H1 (cell line): ENCODE data around the gene TBC1D25. TPM values are rescaled to one million over a fixed set of nuclear protein-coding genes. Genes with fewer than 3 reads are reported as not detected.

Source experiments
- CTCF ChIA-PET: fragments of 300-600 bp; sonication (Branson Sonifier 250); formaldehyde crosslinking; loops from one replicate; lab custom pipeline; 2021; ENCODE audit not compliant: partially characterized antibody; lab: Charles Lee
- POLR2A ChIA-PET: fragments of 300-600 bp; sonication (Branson Sonifier 250); formaldehyde crosslinking; loops from one replicate; lab custom pipeline; 2021; ENCODE audit warnings: inconsistent platforms; ENCODE audit not compliant: partially characterized antibody; lab: Charles Lee
- DNase-seq, 2 experiments: peaks; one replicate each; pipeline versions ENCODE4 v3.0.0 to v3.0.0-alpha.2; 2010 to 2022; ENCODE audit warnings: low spot score in 2 of 2, low read depth in 1 of 2, mixed read lengths in 1 of 2
- FAIRE-seq: peaks from 2 replicates; lab custom pipeline; 2011; peaks lifted over from hg19 to GRCh38; lab: Jason Lieb, UNC
- H2AFZ ChIP-seq: 2 replicates; pipeline ENCODE4 v1.8.1; 2012; ENCODE audit warnings: low read length, inconsistent platforms
- H2AK5ac ChIP-seq: 2 replicates; pipeline ENCODE4 v1.6.1; 2013; ENCODE audit warnings: low read depth, low read length
- H2BK120ac ChIP-seq: replicated peaks from 2 replicates; pipeline ENCODE3; 2013; ENCODE audit warnings: low read depth, low read length, inconsistent platforms
- H2BK12ac ChIP-seq: 2 replicates; pipeline ENCODE4 v1.6.1; 2013; ENCODE audit warnings: low read depth, low read length
- H2BK15ac ChIP-seq: 2 replicates; pipeline ENCODE4 v1.6.1; 2013; ENCODE audit warnings: low read length
- H2BK20ac ChIP-seq: 2 replicates; pipeline ENCODE4 v1.6.1; 2013; ENCODE audit warnings: low read length
- H2BK5ac ChIP-seq: 2 replicates; pipeline ENCODE4 v1.6.1; 2013; ENCODE audit warnings: low read depth, low read length
- H3K14ac ChIP-seq: 2 replicates; pipeline ENCODE4 v1.6.1; 2013; ENCODE audit warnings: inconsistent platforms; ENCODE audit not compliant: insufficient read length
- H3K18ac ChIP-seq: 2 replicates; pipeline ENCODE4 v1.6.1; 2013; ENCODE audit warnings: low read length; ENCODE audit errors: extremely low read depth
- H3K23ac ChIP-seq: 2 replicates; pipeline ENCODE4 v1.6.1; 2013; ENCODE audit warnings: inconsistent platforms; ENCODE audit not compliant: insufficient read length
- H3K23me2 ChIP-seq: 2 replicates; pipeline ENCODE4 v1.6.1; 2013; ENCODE audit warnings: low read depth, low read length
- H3K27ac ChIP-seq: 2 replicates; pipeline ENCODE4 v1.6.1; 2011; ENCODE audit warnings: low read depth, low read length, inconsistent platforms
- H3K27me3 ChIP-seq, 4 experiments: replicated peaks in 1 of 4; 1 replicate in 1 of 4; 2 replicates in 3 of 4; pipeline versions ENCODE4 v1.6.1 to v1.8.1; 2011 to 2013; ENCODE audit warnings: low read length in 3 of 4, mild to moderate bottlenecking in 3 of 4, inconsistent platforms in 2 of 4, mixed read lengths in 2 of 4, moderate library complexity in 1 of 4; ENCODE audit not compliant: control insufficient read depth in 3 of 4, insufficient read depth in 3 of 4; ENCODE audit errors: extremely low read depth in 1 of 4
- H3K36me3 ChIP-seq, 4 experiments: 2 replicates each; pipeline versions ENCODE4 v1.6.1 to v1.8.1; 2011 to 2013; ENCODE audit warnings: mild to moderate bottlenecking in 4 of 4, low read length in 3 of 4, moderate library complexity in 2 of 4, control low read depth in 1 of 4, inconsistent platforms in 1 of 4; ENCODE audit not compliant: insufficient read depth in 4 of 4, control insufficient read depth in 2 of 4
- H3K4ac ChIP-seq: replicated peaks from 2 replicates; pipeline ENCODE3; 2013; ENCODE audit warnings: low read length, low read depth, mixed read lengths, inconsistent platforms; ENCODE audit not compliant: insufficient read length
- H3K4me1 ChIP-seq, 4 experiments: replicated peaks in 1 of 4; 1 replicate in 1 of 4; 2 replicates in 3 of 4; pipeline versions ENCODE4 v1.6.1 to v1.8.1; 2011 to 2013; ENCODE audit warnings: low read length in 3 of 4, inconsistent platforms in 2 of 4, mixed read lengths in 1 of 4; ENCODE audit not compliant: insufficient read depth in 4 of 4, control insufficient read depth in 3 of 4
- H3K4me2 ChIP-seq, 2 experiments: 2 replicates each; pipeline versions ENCODE4 v1.6.1 to v1.8.1; 2011 to 2013; ENCODE audit warnings: low read depth in 2 of 2, low read length in 2 of 2, control low read depth in 1 of 2, inconsistent platforms in 1 of 2, mild to moderate bottlenecking in 1 of 2; ENCODE audit not compliant: insufficient read depth in 1 of 2
- H3K4me3 ChIP-seq, 4 experiments: fragments of 200-600, 300-600 bp in 1 of 4; sonication (generic), shearing (Covaris generic), sonication (Bioruptor Twin) in 1 of 4; 2 replicates each; pipeline versions ENCODE4 v1.5.1 to v1.8.1; 2011 to 2016; ENCODE audit warnings: low read length in 4 of 4, low read depth in 3 of 4, control low read depth in 2 of 4, inconsistent platforms in 2 of 4, mild to moderate bottlenecking in 2 of 4, mixed read lengths in 1 of 4, moderate library complexity in 1 of 4; ENCODE audit not compliant: insufficient read depth in 2 of 4; ENCODE audit errors: extremely low read depth in 1 of 4
- H3K56ac ChIP-seq: replicated peaks from 2 replicates; pipeline ENCODE3; 2013; ENCODE audit warnings: low read depth, mild to moderate bottlenecking, mixed read lengths, low read length, inconsistent platforms; ENCODE audit not compliant: insufficient read length
- H3K79me1 ChIP-seq: 2 replicates; pipeline ENCODE4 v1.6.1; 2013; ENCODE audit warnings: low read depth, low read length, control low read depth
- H3K79me2 ChIP-seq, 2 experiments: 2 replicates each; pipeline versions ENCODE4 v1.6.1 to v1.8.1; 2012 to 2013; ENCODE audit warnings: low read length in 2 of 2, mild to moderate bottlenecking in 2 of 2, inconsistent platforms in 1 of 2; ENCODE audit not compliant: insufficient read depth in 2 of 2, control insufficient read depth in 1 of 2
- H3K9ac ChIP-seq, 4 experiments: replicated peaks in 1 of 4; 1 replicate in 1 of 4; 2 replicates in 3 of 4; pipeline versions ENCODE4 v1.6.1 to v1.8.1; 2011 to 2013; ENCODE audit warnings: low read depth in 3 of 4, low read length in 3 of 4, control low read depth in 2 of 4, mild to moderate bottlenecking in 2 of 4, moderate library complexity in 2 of 4, inconsistent platforms in 1 of 4; ENCODE audit errors: extremely low read depth in 1 of 4
- H3K9me3 ChIP-seq, 2 experiments: 2 replicates each; pipeline versions ENCODE4 v1.6.1 to v1.8.1; 2012 to 2013; ENCODE audit warnings: mild to moderate bottlenecking in 2 of 2, moderate library complexity in 2 of 2, control low read depth in 1 of 2, inconsistent platforms in 1 of 2, low read depth in 1 of 2, low read length in 1 of 2, mixed read lengths in 1 of 2; ENCODE audit not compliant: insufficient read depth in 2 of 2
- H4K20me1 ChIP-seq, 2 experiments: replicated peaks in 1 of 2; 2 replicates each; pipeline versions ENCODE3 to v1.8.1; 2011 to 2013; ENCODE audit warnings: inconsistent platforms in 2 of 2, low read length in 2 of 2, mild to moderate bottlenecking in 1 of 2; ENCODE audit not compliant: insufficient read depth in 2 of 2, control insufficient read depth in 1 of 2
- H4K5ac ChIP-seq: 2 replicates; pipeline ENCODE4 v1.6.1; 2013; ENCODE audit warnings: low read length, low read depth, mixed read lengths, inconsistent platforms; ENCODE audit not compliant: insufficient read length
- H4K8ac ChIP-seq: 2 replicates; pipeline ENCODE4 v1.8.0; 2013; ENCODE audit warnings: mild to moderate bottlenecking, moderate library complexity, low read length, inconsistent platforms; ENCODE audit not compliant: insufficient read depth; ENCODE audit errors: extremely low read depth
- H4K91ac ChIP-seq: replicated peaks from 2 replicates; pipeline ENCODE3; 2013; ENCODE audit warnings: low read length, mixed read lengths, inconsistent platforms; ENCODE audit not compliant: insufficient read length
- ASH2L ChIP-seq: fragments of 200-600, 300-600 bp; sonication (generic); IDR thresholded peaks from one replicate; pipeline ENCODE4 v1.7.1; 2017; ENCODE audit warnings: low read length
- BRCA1 ChIP-seq: IDR thresholded peaks from 2 replicates; pipeline ENCODE4 v1.6.1; 2012; ENCODE audit warnings: low read depth, low read length, improper control_type of control experiment
- CHD2 ChIP-seq: IDR thresholded peaks from 2 replicates; pipeline ENCODE4 v1.6.1; 2012; ENCODE audit warnings: low read length, improper control_type of control experiment
- MAFK ChIP-seq: IDR thresholded peaks from 2 replicates; pipeline ENCODE4 v1.6.1; 2012; ENCODE audit warnings: low read depth, mild to moderate bottlenecking, improper control_type of control experiment, low read length
- SIN3A ChIP-seq, 2 experiments: IDR thresholded peaks in 1 of 2; conservative IDR thresholded peaks in 1 of 2; 2 replicates each; pipeline ENCODE4 v1.6.1; 2011 to 2012; ENCODE audit warnings: low read length in 2 of 2, improper control_type of control experiment in 1 of 2, low read depth in 1 of 2, mild to moderate bottlenecking in 1 of 2
- WGBS, 2 experiments: shearing (Covaris generic) in 1 of 2; methylation state at CpG; one replicate each; pipeline versions ENCODE4 v1.1.6 to v1.1.7; 2013 to 2015; ENCODE audit warnings: low lambda C conversion rate in 2 of 2, mixed read lengths in 2 of 2, inconsistent platforms in 1 of 2, low coverage in 1 of 2, missing lambda C conversion rate in 1 of 2; ENCODE audit not compliant: insufficient replicate concordance in 2 of 2, insufficient coverage in 1 of 2, insufficient read length in 1 of 2; ENCODE audit errors: extremely low coverage in 1 of 2, missing lambda C conversion rate in 1 of 2; 5-methylcytosine and 5-hydroxymethylcytosine counted together
- polyA plus RNA-seq, 7 experiments: library from polyadenylated mRNA; depleted of rRNA in 3 of 7; stranded (reverse) in 5 of 7; unstranded in 2 of 7; fragments of >200 nt in 5 of 7; fragments of 200-250 nt in 2 of 7; gene quantifications; 1 replicate in 5 of 7; 2 replicates in 1 of 7; 4 replicates in 1 of 7; pipeline versions ENCODE4 v1.2.1 to v1.2.3, GENCODE V29; 2011 to 2013; ENCODE audit warnings: missing spikeins in 2 of 7, mixed read lengths in 2 of 7
- total RNA-seq: library from RNA; stranded (reverse); fragmentation: NEBNext Ultra II Directional; extraction: Animal tissue kit (Norgen Biotek cat#: 25700); gene quantifications from 2 replicates; pipeline ENCODE4 v1.2.1, GENCODE V29; 2021

TBC1D25 gene
- total and polyA plus RNA-seq, 2 of the 8 experiments (the other 6 are each of a cell fraction or from before 2014, with no cell fraction given), result 6.5 to 6.8 TPM

GRCh38 chrX:48530736-48531135 lies 8.8 kb upstream of the TBC1D25 start:
- no peak overlapping the region for H2AFZ ChIP-seq
- no peak overlapping the region for H3K4me2 ChIP-seq
- H4K5ac ChIP-seq, result no peak overlapping the region
- no peak overlapping the region for H2AK5ac ChIP-seq
- no peak overlapping the region for H3K18ac ChIP-seq
- no peak overlapping the region for H2BK12ac ChIP-seq
- no peak overlapping the region for H3K23ac ChIP-seq
- H4K8ac ChIP-seq, result no peak overlapping the region
- H3K56ac ChIP-seq, result no peak overlapping the region
- no peaks in the 10 kb centered on the region for H3K23me2 ChIP-seq
- H3K9me3 ChIP-seq, result no peaks in the 10 kb centered on the region
- no peak for TF ChIP-seq ASH2L
- no peak for TF ChIP-seq SIN3A (conservative IDR thresholded peaks at IDR 0.05 in 1 of 2, IDR thresholded peaks at IDR 0.05 in 1 of 2; ENCODE audit: low read depth in 1 of 2, low read length in 2 of 2)
- TF ChIP-seq BRCA1, result no peak
- no peak for TF ChIP-seq CHD2
- TF ChIP-seq MAFK, result no peak
- no peaks in the 10 kb centered on the region for H4K20me1 ChIP-seq
- H3K36me3 ChIP-seq, result peaks cover 2 to 34% (median 22%) of the 10 kb centered on the region in 4 experiments; a peak in 6 of 8 replicates
- no peak overlapping the region for H3K9ac ChIP-seq
- no peak overlapping the region for H3K4ac ChIP-seq
- H3K14ac ChIP-seq, result no peak overlapping the region
- no peak overlapping the region for H3K4me3 ChIP-seq
- H2BK5ac ChIP-seq, result no peak overlapping the region
- ChIA-PET CTCF (no interaction called here), POLR2A (interaction anchor here (3.3 kb wide), 1 partner anchor 48 kb away, joined by 10 read pairs; no protein-coding TSS in a partner anchor)
- H2BK120ac ChIP-seq, result no peak overlapping the region
- WGBS, 2 experiments, result 87% methylated on average over 3 of the region's 3 CpGs; no CpG with 5 or more reads in 1 of the 2 experiments
- no peaks in the 10 kb centered on the region for H3K27me3 ChIP-seq
- no peak overlapping the region for H3K27ac ChIP-seq
- H3K79me2 ChIP-seq, result no peaks in the 10 kb centered on the region
- H2BK20ac ChIP-seq, result no peak overlapping the region
- no peak overlapping the region for H2BK15ac ChIP-seq
- no peaks in the 10 kb centered on the region for H3K4me1 ChIP-seq
- no peak for DNase-seq
- FAIRE-seq, result no peak
- H3K79me1 ChIP-seq, result no peaks in the 10 kb centered on the region
- H4K91ac ChIP-seq, result no peak overlapping the region
